Fibroblast of peridontal ligament (primary cell): ENCODE measurements around the gene ZC3HAV1.

Experiments
- DNase-seq: peaks from one replicate; pipeline ENCODE4 v3.0.0-alpha.2; 2010; ENCODE audit errors: extremely low read depth

Gene ZC3HAV1

GRCh38 chr7:139023076-139023475, 86.4 kb downstream of the ZC3HAV1 start:
- DNase-seq = peak; percentile 53

GRCh38 chr7:139022286-139022685, 87.2 kb downstream of the ZC3HAV1 start:
- DNase-seq = no peak

- DNase-seq = no peak
These were observed 90.6 kb downstream of the ZC3HAV1 start for GRCh38 chr7:139018910-139019309.

- DNase-seq = peak; percentile 77
These were observed 92.5 kb downstream of the ZC3HAV1 start for GRCh38 chr7:139016931-139017511.

GRCh38 chr7:139011373-139011772, 98.1 kb downstream of the ZC3HAV1 start:
- DNase-seq = no peak

- peak; percentile 2 for DNase-seq
These were observed 105.0 kb downstream of the ZC3HAV1 start for GRCh38 chr7:139004321-139005090.

- DNase-seq = no peak
These were observed 110.1 kb downstream of the ZC3HAV1 start for GRCh38 chr7:138999414-138999813.
